Stimulated activated naive CD8-positive, alpha-beta T cell treated with anti-CD3 and anti-CD28 coated beads, Interleukin-15, Interleukin-2, amounts not matched to agents 100 ng/mL and 50 ng/mL, for 24 hours (primary cell): Measurements from ENCODE around the gene FASTKD2.

Experiments
- H3K27ac Mint-ChIP-seq: one replicate; pipeline ENCODE4 v1.8.0; 2021; ENCODE audit warnings: mild to moderate bottlenecking, mixed read lengths
- H3K27me3 Mint-ChIP-seq: one replicate; pipeline ENCODE4 v1.8.0; 2021; ENCODE audit warnings: mixed read lengths
- H3K36me3 Mint-ChIP-seq: one replicate; pipeline ENCODE4 v1.8.0; 2021; ENCODE audit warnings: low read depth, mixed read lengths
- H3K4me1 Mint-ChIP-seq: one replicate; pipeline ENCODE4 v1.8.0; 2021; ENCODE audit warnings: low read depth, mixed read lengths
- H3K4me3 Mint-ChIP-seq: one replicate; pipeline ENCODE4 v1.8.0; 2021; ENCODE audit warnings: mild to moderate bottlenecking, mixed read lengths
- H3K9me3 Mint-ChIP-seq: one replicate; pipeline ENCODE4 v1.8.0; 2021; ENCODE audit warnings: mixed read lengths

FASTKD2 gene

GRCh38 chr2:206765242-206766056 is at the start of gene FASTKD2, which contains the start of gene MDH1B:
Gene FASTKD2 (plus strand): TSS chr2:206765606. CDS start chr2:206766694, 1,088 bp downstream.
Gene MDH1B (minus strand): TSS chr2:206765328. CDS start chr2:206765271, 57 bp downstream.
- Mint-ChIP-seq H3K4me3 (peak within 1 kb of the TSS; percentile 94), H3K27me3 (peaks cover 1% of the 10 kb centered on the region), H3K27ac (peak within 1 kb of the TSS; percentile 98), H3K36me3 (peaks cover 27% of the 10 kb centered on the region), H3K4me1 (peaks cover 52% of the 10 kb centered on the region), H3K9me3 (no peaks in the 10 kb centered on the region)

GRCh38 chr2:206716623-206717022 is 48.8 kb upstream of the FASTKD2 start:
- peaks cover 5% of the 10 kb centered on the region for H3K4me1 Mint-ChIP-seq
- no peak overlapping the region for H3K4me3 Mint-ChIP-seq
- H3K27me3 Mint-ChIP-seq, result peaks cover 14% of the 10 kb centered on the region
- no peaks in the 10 kb centered on the region for H3K9me3 Mint-ChIP-seq
- no peaks in the 10 kb centered on the region for H3K36me3 Mint-ChIP-seq
- no peak overlapping the region for H3K27ac Mint-ChIP-seq

- Mint-ChIP-seq H3K4me1 (peaks cover 5% of the 10 kb centered on the region), H3K27me3 (peaks cover 24% of the 10 kb centered on the region), H3K4me3 (no peak within 1 kb of the TSS), H3K9me3 (peaks cover 4% of the 10 kb centered on the region), H3K36me3 (no peaks in the 10 kb centered on the region), H3K27ac (no peak within 1 kb of the TSS)
Observed at GRCh38 chr2:206718296-206718695, 47.1 kb upstream of the FASTKD2 start, which contains the start of gene DYTN. Gene DYTN (minus strand): TSS chr2:206718396. CDS start chr2:206718279, 117 bp downstream.

GRCh38 chr2:206721256-206721920 is 44.0 kb upstream of the FASTKD2 start:
- H3K27me3 Mint-ChIP-seq, result peaks cover 40% of the 10 kb centered on the region
- peaks cover 4% of the 10 kb centered on the region for H3K9me3 Mint-ChIP-seq
- H3K27ac Mint-ChIP-seq, result no peak overlapping the region
- H3K4me1 Mint-ChIP-seq, result no peaks in the 10 kb centered on the region
- H3K36me3 Mint-ChIP-seq, result no peaks in the 10 kb centered on the region
- H3K4me3 Mint-ChIP-seq, result no peak overlapping the region

- Mint-ChIP-seq H3K9me3 (peaks cover 4% of the 10 kb centered on the region), H3K36me3 (no peaks in the 10 kb centered on the region), H3K27me3 (peaks cover 47% of the 10 kb centered on the region), H3K4me1 (peaks cover 4% of the 10 kb centered on the region), H3K4me3 (no peak overlapping the region), H3K27ac (no peak overlapping the region)
Observed at GRCh38 chr2:206723288-206723687, 42.1 kb upstream of the FASTKD2 start.

- no peak overlapping the region for H3K4me3 Mint-ChIP-seq
- H3K4me1 Mint-ChIP-seq, result peaks cover 6% of the 10 kb centered on the region
- H3K27ac Mint-ChIP-seq, result no peak overlapping the region
- no peaks in the 10 kb centered on the region for H3K36me3 Mint-ChIP-seq
- H3K27me3 Mint-ChIP-seq, result peaks cover 48% of the 10 kb centered on the region
- peaks cover under 1% of the 10 kb centered on the region for H3K9me3 Mint-ChIP-seq
Observed at GRCh38 chr2:206727287-206727686, 38.1 kb upstream of the FASTKD2 start.

GRCh38 chr2:206728277-206729199 is 36.9 kb upstream of the FASTKD2 start:
- Mint-ChIP-seq H3K36me3 (no peaks in the 10 kb centered on the region), H3K27me3 (peaks cover 48% of the 10 kb centered on the region), H3K9me3 (no peaks in the 10 kb centered on the region), H3K4me1 (peaks cover 6% of the 10 kb centered on the region), H3K27ac (no peak overlapping the region), H3K4me3 (no peak overlapping the region)

- Mint-ChIP-seq H3K27me3 (peaks cover 27% of the 10 kb centered on the region), H3K4me1 (peaks cover 9% of the 10 kb centered on the region), H3K4me3 (no peak overlapping the region), H3K27ac (no peak overlapping the region), H3K36me3 (no peaks in the 10 kb centered on the region), H3K9me3 (no peaks in the 10 kb centered on the region)
Observed at GRCh38 chr2:206733341-206733740, 32.1 kb upstream of the FASTKD2 start.

- H3K27me3 Mint-ChIP-seq, result peaks cover 42% of the 10 kb centered on the region
Observed at GRCh38 chr2:206736935-206737334, 28.5 kb upstream of the FASTKD2 start.

GRCh38 chr2:206739271-206739670 is 26.1 kb upstream of the FASTKD2 start:
- H3K4me3 Mint-ChIP-seq, result no peak overlapping the region
- peaks cover 7% of the 10 kb centered on the region for H3K4me1 Mint-ChIP-seq
- peaks cover 39% of the 10 kb centered on the region for H3K27me3 Mint-ChIP-seq
- no peak overlapping the region for H3K27ac Mint-ChIP-seq
- no peaks in the 10 kb centered on the region for H3K9me3 Mint-ChIP-seq
- H3K36me3 Mint-ChIP-seq, result no peaks in the 10 kb centered on the region

More at GRCh38 chr2:206736935-206737334, 28.5 kb upstream of the FASTKD2 start:
- Mint-ChIP-seq H3K4me1 (peaks cover 7% of the 10 kb centered on the region), H3K4me3 (no peak overlapping the region), H3K27ac (no peak overlapping the region), H3K36me3 (no peaks in the 10 kb centered on the region), H3K9me3 (no peaks in the 10 kb centered on the region)

GRCh38 chr2:206740800-206741199 is 24.6 kb upstream of the FASTKD2 start:
- peaks cover 43% of the 10 kb centered on the region for H3K27me3 Mint-ChIP-seq
- no peaks in the 10 kb centered on the region for H3K36me3 Mint-ChIP-seq
- no peak overlapping the region for H3K27ac Mint-ChIP-seq
- peaks cover 7% of the 10 kb centered on the region for H3K4me1 Mint-ChIP-seq
- H3K4me3 Mint-ChIP-seq, result no peak overlapping the region
- no peaks in the 10 kb centered on the region for H3K9me3 Mint-ChIP-seq

- Mint-ChIP-seq H3K4me1 (no peaks in the 10 kb centered on the region), H3K9me3 (no peaks in the 10 kb centered on the region), H3K4me3 (no peak overlapping the region), H3K27ac (no peak overlapping the region), H3K36me3 (no peaks in the 10 kb centered on the region), H3K27me3 (peaks cover 50% of the 10 kb centered on the region)
Observed at GRCh38 chr2:206756816-206757215, 8.6 kb upstream of the FASTKD2 start.

- H3K36me3 Mint-ChIP-seq, result peaks cover 23% of the 10 kb centered on the region
- no peaks in the 10 kb centered on the region for H3K9me3 Mint-ChIP-seq
- H3K27ac Mint-ChIP-seq, result peak overlapping the region; percentile 98
Observed at GRCh38 chr2:206764673-206765241, 649 bp upstream of the FASTKD2 start.

More at GRCh38 chr2:206764673-206765241, 649 bp upstream of the FASTKD2 start:
- H3K4me1 Mint-ChIP-seq, result peaks cover 48% of the 10 kb centered on the region
- H3K27me3 Mint-ChIP-seq, result peaks cover 7% of the 10 kb centered on the region
- H3K4me3 Mint-ChIP-seq, result peak overlapping the region; percentile 94
